HepG2 (cell line): ENCODE measurements around the gene GSS. TPM values are rescaled to one million over a fixed set of nuclear protein-coding genes. Genes with fewer than 3 reads are reported as not detected.

Experiments
- ARNTL ChIP-seq: sonication (generic); formaldehyde crosslinking; IDR thresholded peaks from 2 replicates; pipeline ENCODE4 v1.4.0; 2020; ENCODE audit warnings: mild to moderate bottlenecking, missing genetic modification reagents
- FOSL2 ChIP-seq: sonication (generic); formaldehyde crosslinking; IDR thresholded peaks from 2 replicates; pipeline ENCODE4 v1.4.0; 2020; ENCODE audit warnings: missing genetic modification reagents
- FOXA3 ChIP-seq: IDR thresholded peaks from 2 replicates; pipeline ENCODE4 v1.6.1; 2016; ENCODE audit warnings: missing genetic modification reagents, missing compliant biosample characterization
- FOXP1 ChIP-seq, 2 experiments: fragments of 450-650 bp in 1 of 2; IDR thresholded peaks; 2 replicates each; pipeline ENCODE4 v1.6.1; 2017 to 2018; ENCODE audit warnings: antibody characterized with exemption in 1 of 2
- GLI4 ChIP-seq: sonication (generic); formaldehyde crosslinking; IDR thresholded peaks from 2 replicates; pipeline ENCODE4 v1.5.1; 2020; ENCODE audit warnings: missing genetic modification reagents, mild to moderate bottlenecking, moderate library complexity, borderline replicate concordance
- PHF5A ChIP-seq: IDR thresholded peaks from one replicate; pipeline ENCODE4 v1.6.1; 2018; ENCODE audit warnings: low read depth, missing genetic modification reagents; ENCODE audit not compliant: unreplicated experiment
- SIX1 ChIP-seq: sonication (generic); formaldehyde crosslinking; IDR thresholded peaks from 2 replicates; pipeline ENCODE4 v1.4.0; 2020; ENCODE audit warnings: missing genetic modification reagents, borderline replicate concordance
- SMC3 ChIP-seq: IDR thresholded peaks from 2 replicates; pipeline ENCODE4 v1.6.1; 2011; ENCODE audit warnings: low read length, improper control_type of control experiment
- TRIM24 ChIP-seq: sonication (generic); formaldehyde crosslinking; IDR thresholded peaks from 2 replicates; pipeline ENCODE4 v1.8.0; 2022; ENCODE audit warnings: mild to moderate bottlenecking, missing genetic modification reagents
- ZNF12 ChIP-seq: sonication (generic); formaldehyde crosslinking; IDR thresholded peaks from 2 replicates; pipeline ENCODE4 v1.5.0; 2020; ENCODE audit warnings: missing genetic modification reagents
- ZNF160 ChIP-seq: sonication (generic); formaldehyde crosslinking; IDR thresholded peaks from 2 replicates; pipeline ENCODE4 v1.8.0; 2022; ENCODE audit warnings: mild to moderate bottlenecking, inconsistent platforms, missing genetic modification reagents
- ZNF20 ChIP-seq: sonication (generic); formaldehyde crosslinking; IDR thresholded peaks from 2 replicates; pipeline ENCODE4 v1.4.0; 2020; ENCODE audit warnings: mild to moderate bottlenecking, moderate library complexity, missing genetic modification reagents
- ZNF205 ChIP-seq: IDR thresholded peaks from 2 replicates; pipeline ENCODE4 v1.6.1; 2018; ENCODE audit warnings: missing biosample characterization, missing genetic modification reagents
- ZNF224 ChIP-seq: sonication (generic); formaldehyde crosslinking; IDR thresholded peaks from 2 replicates; pipeline ENCODE4 v1.5.0; 2020; ENCODE audit warnings: mild to moderate bottlenecking, missing genetic modification reagents
- ZNF282 ChIP-seq: fragments of 450-650 bp; IDR thresholded peaks from 2 replicates; pipeline ENCODE4 v1.6.1; 2018; ENCODE audit not compliant: partially characterized antibody
- ZNF788 ChIP-seq: sonication (generic); formaldehyde crosslinking; IDR thresholded peaks from 2 replicates; pipeline ENCODE4 v1.5.0; 2020; ENCODE audit warnings: mild to moderate bottlenecking, missing genetic modification reagents, borderline replicate concordance
- ZSCAN30 ChIP-seq: sonication (generic); formaldehyde crosslinking; IDR thresholded peaks from 2 replicates; pipeline ENCODE4 v1.5.0; 2020; ENCODE audit warnings: mild to moderate bottlenecking, missing genetic modification reagents
- ZZZ3 ChIP-seq: sonication (generic); formaldehyde crosslinking; IDR thresholded peaks from 2 replicates; pipeline ENCODE4 v1.4.0; 2020; ENCODE audit warnings: missing genetic modification reagents, mild to moderate bottlenecking, borderline replicate concordance
- polyA plus RNA-seq, 8 experiments: library from polyadenylated mRNA; depleted of rRNA in 3 of 8; stranded (reverse) in 7 of 8; unstranded in 1 of 8; fragments of >200 nt; fragmentation: Illumina TruSeq in 4 of 8; extraction: Trizol in 4 of 8; gene quantifications; 2 replicates each; pipeline versions ENCODE4 v1.2.1 to v1.2.3, GENCODE V29; 2011 to 2016; ENCODE audit warnings: low read depth in 4 of 8, missing spikeins in 1 of 8, mixed read lengths in 1 of 8; ENCODE audit not compliant: insufficient read depth in 1 of 8
- total RNA-seq, 5 experiments: library from RNA; depleted of rRNA; stranded (reverse); fragments of >200 nt; fragmentation: Illumina TruSeq; extraction: Trizol; gene quantifications; 2 replicates each; pipeline ENCODE4 v1.2.3, GENCODE V29; 2016; ENCODE audit warnings: low read depth in 1 of 5
- TF ChIP-seq, protein P1 (sequence below): sonication (generic); formaldehyde crosslinking; IDR thresholded peaks from 2 replicates; pipeline ENCODE4 v1.5.0; 2020; ENCODE audit warnings: missing genetic modification reagents
- TF ChIP-seq, protein P2 (sequence below): sonication (generic); formaldehyde crosslinking; IDR thresholded peaks from 2 replicates; pipeline ENCODE4 v1.4.0; 2020; ENCODE audit warnings: missing genetic modification reagents
- TF ChIP-seq, protein P3 (sequence below): sonication (generic); formaldehyde crosslinking; IDR thresholded peaks from 2 replicates; pipeline ENCODE4 v1.4.0; 2020; ENCODE audit warnings: missing genetic modification reagents
- TF ChIP-seq, protein P4 (sequence below): sonication (generic); formaldehyde crosslinking; IDR thresholded peaks from 2 replicates; pipeline ENCODE4 v1.4.0; 2020; ENCODE audit warnings: missing genetic modification reagents, borderline replicate concordance

The GSS gene
- total and polyA plus RNA-seq, 2 of the 13 experiments (the other 11 are each of a cell fraction or from before 2014, with no cell fraction given): 80.1 to 102 TPM

DNA sequence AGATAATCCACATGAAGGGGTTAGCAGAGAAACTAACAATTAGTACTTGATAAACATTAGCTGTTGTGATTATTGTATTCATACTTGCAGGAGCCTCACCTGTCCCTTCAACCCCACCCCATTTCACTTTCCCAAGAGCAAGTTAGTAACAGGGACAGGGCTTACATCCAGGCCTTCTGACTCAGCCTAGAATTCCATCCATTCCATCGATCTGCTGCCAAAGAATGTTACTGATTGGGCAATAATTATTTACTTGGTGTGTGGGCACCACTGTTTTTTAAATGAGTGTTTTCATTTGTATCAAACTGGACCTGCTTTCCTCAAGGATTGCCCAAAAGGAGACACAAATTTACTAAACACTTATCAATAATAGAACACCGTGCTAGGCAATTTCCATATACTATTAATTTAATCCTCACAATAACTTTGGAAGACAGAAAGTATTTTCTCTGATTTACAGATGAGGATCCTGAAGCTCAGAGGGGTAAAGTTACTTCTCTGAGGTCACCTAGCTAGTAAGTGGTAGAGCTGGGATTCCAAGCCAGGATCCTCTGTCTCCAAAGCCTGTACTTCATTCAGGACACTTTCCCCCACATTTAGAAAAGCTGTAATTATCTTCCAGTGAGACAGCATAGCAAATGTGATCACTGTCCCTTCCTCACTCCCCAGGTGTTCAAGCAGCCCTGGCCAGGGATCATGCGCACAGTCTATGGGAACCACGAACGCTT, 32.8 kb downstream of the GSS start (continued):
- TF ChIP-seq, protein P1, sequence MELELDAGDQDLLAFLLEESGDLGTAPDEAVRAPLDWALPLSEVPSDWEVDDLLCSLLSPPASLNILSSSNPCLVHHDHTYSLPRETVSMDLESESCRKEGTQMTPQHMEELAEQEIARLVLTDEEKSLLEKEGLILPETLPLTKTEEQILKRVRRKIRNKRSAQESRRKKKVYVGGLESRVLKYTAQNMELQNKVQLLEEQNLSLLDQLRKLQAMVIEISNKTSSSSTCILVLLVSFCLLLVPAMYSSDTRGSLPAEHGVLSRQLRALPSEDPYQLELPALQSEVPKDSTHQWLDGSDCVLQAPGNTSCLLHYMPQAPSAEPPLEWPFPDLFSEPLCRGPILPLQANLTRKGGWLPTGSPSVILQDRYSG (CRISPR knock-in tag): no peak
- TF ChIP-seq PHF5A (no peak), ZNF282 (no peak), ZSCAN30 (CRISPR knock-in tag) (no peak), SMC3 (peak; percentile 31; the same call in 1 of the 2 replicates), GLI4 (CRISPR knock-in tag) (no peak), FOSL2 (CRISPR knock-in tag) (peak; percentile 91), ZNF160 (CRISPR knock-in tag) (no peak), ARNTL (no peak), FOXP1 (IDR thresholded peaks at IDR 0.05) (peak; percentile 58; the same call in 1 of the 2 replicates), FOXP1 (CRISPR knock-in tag; IDR thresholded peaks at IDR 0.05) (peak; percentile 65), ZNF224 (CRISPR knock-in tag) (no peak), ZZZ3 (CRISPR knock-in tag) (no peak), ZNF205 (CRISPR knock-in tag) (0 out of 2 replicates have a peak, but pooled peaks have one; percentile 13), SIX1 (no peak), FOXA3 (CRISPR knock-in tag) (peak; percentile 54; the same call in 1 of the 2 replicates), ZNF788 (CRISPR knock-in tag) (no peak), ZNF12 (CRISPR knock-in tag) (0 out of 2 replicates have a peak, but pooled peaks have one; percentile 27), ZNF20 (CRISPR knock-in tag) (no peak), TRIM24 (no peak)
- TF ChIP-seq, protein P2, sequence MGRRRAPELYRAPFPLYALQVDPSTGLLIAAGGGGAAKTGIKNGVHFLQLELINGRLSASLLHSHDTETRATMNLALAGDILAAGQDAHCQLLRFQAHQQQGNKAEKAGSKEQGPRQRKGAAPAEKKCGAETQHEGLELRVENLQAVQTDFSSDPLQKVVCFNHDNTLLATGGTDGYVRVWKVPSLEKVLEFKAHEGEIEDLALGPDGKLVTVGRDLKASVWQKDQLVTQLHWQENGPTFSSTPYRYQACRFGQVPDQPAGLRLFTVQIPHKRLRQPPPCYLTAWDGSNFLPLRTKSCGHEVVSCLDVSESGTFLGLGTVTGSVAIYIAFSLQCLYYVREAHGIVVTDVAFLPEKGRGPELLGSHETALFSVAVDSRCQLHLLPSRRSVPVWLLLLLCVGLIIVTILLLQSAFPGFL (CRISPR knock-in tag): no peak
- TF ChIP-seq, protein P3, sequence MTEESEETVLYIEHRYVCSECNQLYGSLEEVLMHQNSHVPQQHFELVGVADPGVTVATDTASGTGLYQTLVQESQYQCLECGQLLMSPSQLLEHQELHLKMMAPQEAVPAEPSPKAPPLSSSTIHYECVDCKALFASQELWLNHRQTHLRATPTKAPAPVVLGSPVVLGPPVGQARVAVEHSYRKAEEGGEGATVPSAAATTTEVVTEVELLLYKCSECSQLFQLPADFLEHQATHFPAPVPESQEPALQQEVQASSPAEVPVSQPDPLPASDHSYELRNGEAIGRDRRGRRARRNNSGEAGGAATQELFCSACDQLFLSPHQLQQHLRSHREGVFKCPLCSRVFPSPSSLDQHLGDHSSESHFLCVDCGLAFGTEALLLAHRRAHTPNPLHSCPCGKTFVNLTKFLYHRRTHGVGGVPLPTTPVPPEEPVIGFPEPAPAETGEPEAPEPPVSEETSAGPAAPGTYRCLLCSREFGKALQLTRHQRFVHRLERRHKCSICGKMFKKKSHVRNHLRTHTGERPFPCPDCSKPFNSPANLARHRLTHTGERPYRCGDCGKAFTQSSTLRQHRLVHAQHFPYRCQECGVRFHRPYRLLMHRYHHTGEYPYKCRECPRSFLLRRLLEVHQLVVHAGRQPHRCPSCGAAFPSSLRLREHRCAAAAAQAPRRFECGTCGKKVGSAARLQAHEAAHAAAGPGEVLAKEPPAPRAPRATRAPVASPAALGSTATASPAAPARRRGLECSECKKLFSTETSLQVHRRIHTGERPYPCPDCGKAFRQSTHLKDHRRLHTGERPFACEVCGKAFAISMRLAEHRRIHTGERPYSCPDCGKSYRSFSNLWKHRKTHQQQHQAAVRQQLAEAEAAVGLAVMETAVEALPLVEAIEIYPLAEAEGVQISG (CRISPR knock-in tag): no peak
- TF ChIP-seq, protein P4, sequence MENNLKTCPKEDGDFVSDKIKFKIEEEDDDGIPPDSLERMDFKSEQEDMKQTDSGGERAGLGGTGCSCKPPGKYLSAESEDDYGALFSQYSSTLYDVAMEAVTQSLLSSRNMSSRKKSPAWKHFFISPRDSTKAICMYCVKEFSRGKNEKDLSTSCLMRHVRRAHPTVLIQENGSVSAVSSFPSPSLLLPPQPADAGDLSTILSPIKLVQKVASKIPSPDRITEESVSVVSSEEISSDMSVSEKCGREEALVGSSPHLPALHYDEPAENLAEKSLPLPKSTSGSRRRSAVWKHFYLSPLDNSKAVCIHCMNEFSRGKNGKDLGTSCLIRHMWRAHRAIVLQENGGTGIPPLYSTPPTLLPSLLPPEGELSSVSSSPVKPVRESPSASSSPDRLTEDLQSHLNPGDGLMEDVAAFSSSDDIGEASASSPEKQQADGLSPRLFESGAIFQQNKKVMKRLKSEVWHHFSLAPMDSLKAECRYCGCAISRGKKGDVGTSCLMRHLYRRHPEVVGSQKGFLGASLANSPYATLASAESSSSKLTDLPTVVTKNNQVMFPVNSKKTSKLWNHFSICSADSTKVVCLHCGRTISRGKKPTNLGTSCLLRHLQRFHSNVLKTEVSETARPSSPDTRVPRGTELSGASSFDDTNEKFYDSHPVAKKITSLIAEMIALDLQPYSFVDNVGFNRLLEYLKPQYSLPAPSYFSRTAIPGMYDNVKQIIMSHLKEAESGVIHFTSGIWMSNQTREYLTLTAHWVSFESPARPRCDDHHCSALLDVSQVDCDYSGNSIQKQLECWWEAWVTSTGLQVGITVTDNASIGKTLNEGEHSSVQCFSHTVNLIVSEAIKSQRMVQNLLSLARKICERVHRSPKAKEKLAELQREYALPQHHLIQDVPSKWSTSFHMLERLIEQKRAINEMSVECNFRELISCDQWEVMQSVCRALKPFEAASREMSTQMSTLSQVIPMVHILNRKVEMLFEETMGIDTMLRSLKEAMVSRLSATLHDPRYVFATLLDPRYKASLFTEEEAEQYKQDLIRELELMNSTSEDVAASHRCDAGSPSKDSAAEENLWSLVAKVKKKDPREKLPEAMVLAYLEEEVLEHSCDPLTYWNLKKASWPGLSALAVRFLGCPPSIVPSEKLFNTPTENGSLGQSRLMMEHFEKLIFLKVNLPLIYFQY (CRISPR knock-in tag): no peak
